HG03066 (cell line): ENCODE measurements around the gene CCR2.
A peak's percentile ranks its signal among the peaks of the same experiment; 100 is the strongest.

Experiments used
- ATAC-seq: cut with Tn5 transposase; IDR thresholded peaks from one replicate; pipeline ENCODE4 v1.9.1; 2021; ENCODE audit warnings: low read depth; ENCODE audit not compliant: unreplicated experiment

CCR2 gene

GRCh38 chr3:46353090-46353489, 821 bp upstream of the CCR2 start:
- no peak for ATAC-seq

GRCh38 chr3:46354478-46354877, 567 bp downstream of the CCR2 start:
- no peak for ATAC-seq

- no peak for ATAC-seq
Observed at GRCh38 chr3:46354984-46355383, 1.1 kb downstream of the CCR2 start.

GRCh38 chr3:46356276-46356675, 2.4 kb downstream of the CCR2 start:
- ATAC-seq, result no peak

GRCh38 chr3:46356909-46357308, 3.0 kb downstream of the CCR2 start:
- ATAC-seq, result no peak

GRCh38 chr3:46358466-46358865, 4.6 kb downstream of the CCR2 start:
- no peak for ATAC-seq

GRCh38 chr3:46359733-46360493, 6.0 kb downstream of the CCR2 start:
- peak; percentile 62 for ATAC-seq

GRCh38 chr3:46360907-46361306, 7.0 kb downstream of the CCR2 start:
- no peak for ATAC-seq

- ATAC-seq, result no peak
Observed at GRCh38 chr3:46361408-46362283, 7.7 kb downstream of the CCR2 start.

GRCh38 chr3:46365041-46365440, 11.1 kb downstream of the CCR2 start:
- no peak for ATAC-seq

GRCh38 chr3:46365737-46366524, 12.0 kb downstream of the CCR2 start:
- no peak for ATAC-seq

- no peak for ATAC-seq
Observed at GRCh38 chr3:46367811-46368210, 13.9 kb downstream of the CCR2 start.

GRCh38 chr3:46368569-46368968, 14.7 kb downstream of the CCR2 start:
- no peak for ATAC-seq

- no peak for ATAC-seq
Observed at GRCh38 chr3:46369151-46369550, 15.2 kb downstream of the CCR2 start.

- ATAC-seq, result no peak
Observed at GRCh38 chr3:46369675-46370132, 15.8 kb downstream of the CCR2 start.

GRCh38 chr3:46370839-46371518, 17.1 kb downstream of the CCR2 start, which contains the start of gene CCR5:
TSS of gene CCR5 (plus strand) at chr3:46370946. CDS start at chr3:46372903, 1,957 bp downstream.
- ATAC-seq, result no peak

GRCh38 chr3:46371519-46372340, 17.8 kb downstream of the CCR2 start:
- ATAC-seq, result no peak

- ATAC-seq, result no peak
Observed at GRCh38 chr3:46372492-46373359, 18.8 kb downstream of the CCR2 start.
